ENCODE measurements around the gene FAM234B.

GRCh38 chr12:12999271-12999958 is 44.8 kb upstream of the FAM234B start:
- TF ChIP-seq POLR2A (IDR thresholded peaks at IDR 0.05), result no peak
- TF ChIP-seq, protein P1, sequence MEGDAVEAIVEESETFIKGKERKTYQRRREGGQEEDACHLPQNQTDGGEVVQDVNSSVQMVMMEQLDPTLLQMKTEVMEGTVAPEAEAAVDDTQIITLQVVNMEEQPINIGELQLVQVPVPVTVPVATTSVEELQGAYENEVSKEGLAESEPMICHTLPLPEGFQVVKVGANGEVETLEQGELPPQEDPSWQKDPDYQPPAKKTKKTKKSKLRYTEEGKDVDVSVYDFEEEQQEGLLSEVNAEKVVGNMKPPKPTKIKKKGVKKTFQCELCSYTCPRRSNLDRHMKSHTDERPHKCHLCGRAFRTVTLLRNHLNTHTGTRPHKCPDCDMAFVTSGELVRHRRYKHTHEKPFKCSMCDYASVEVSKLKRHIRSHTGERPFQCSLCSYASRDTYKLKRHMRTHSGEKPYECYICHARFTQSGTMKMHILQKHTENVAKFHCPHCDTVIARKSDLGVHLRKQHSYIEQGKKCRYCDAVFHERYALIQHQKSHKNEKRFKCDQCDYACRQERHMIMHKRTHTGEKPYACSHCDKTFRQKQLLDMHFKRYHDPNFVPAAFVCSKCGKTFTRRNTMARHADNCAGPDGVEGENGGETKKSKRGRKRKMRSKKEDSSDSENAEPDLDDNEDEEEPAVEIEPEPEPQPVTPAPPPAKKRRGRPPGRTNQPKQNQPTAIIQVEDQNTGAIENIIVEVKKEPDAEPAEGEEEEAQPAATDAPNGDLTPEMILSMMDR (IDR thresholded peaks at IDR 0.05), result no peak
